HG03280 (cell line): Measurements from ENCODE around the gene ULK2.
A peak's percentile ranks its signal among the peaks of the same experiment; 100 is the strongest.
"Not testable (repeated sequence)": the region's sequence is repeated elsewhere in the genome, so short reads cannot be mapped to it uniquely, and the experiment has no call there.

Source experiments
- ATAC-seq: cut with Tn5 transposase; IDR thresholded peaks from one replicate; pipeline ENCODE4 v1.9.1; 2021; ENCODE audit warnings: mild to moderate bottlenecking, moderate library complexity; ENCODE audit not compliant: unreplicated experiment

ULK2 gene

DNA sequence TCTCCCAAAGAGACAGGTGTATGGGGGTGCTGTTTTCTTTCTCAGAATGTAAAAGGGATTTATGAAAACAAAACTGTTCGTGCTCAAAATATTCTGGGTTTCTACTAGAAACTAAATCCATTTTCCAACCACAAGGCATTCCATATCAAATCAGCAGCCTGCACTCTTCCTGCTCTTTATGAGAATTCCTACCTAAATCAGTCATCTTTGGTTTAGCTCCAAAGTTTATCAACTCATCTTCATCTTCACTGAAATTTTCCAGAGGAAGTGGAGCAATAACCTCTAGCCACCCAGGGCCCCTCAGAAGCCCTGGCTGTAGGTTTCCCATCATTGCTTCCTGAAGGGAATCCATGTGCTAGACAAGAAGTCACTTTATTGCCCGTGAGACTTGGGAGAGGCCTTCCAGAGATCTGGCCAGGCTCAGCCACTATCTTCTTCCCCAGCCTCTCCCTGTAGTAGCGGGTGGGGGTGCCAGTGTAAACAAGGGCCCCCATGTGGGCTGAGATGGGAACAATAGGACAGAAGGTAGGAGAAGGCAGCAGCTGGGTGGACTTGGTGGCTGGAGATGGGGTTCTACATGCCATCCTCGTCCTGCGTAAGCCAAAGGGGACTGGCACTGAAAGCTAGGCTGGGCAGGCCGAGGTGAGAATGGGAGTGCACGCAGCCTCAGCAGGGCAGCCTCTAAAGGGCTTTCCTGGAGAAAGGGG, 97.6 kb downstream of the ULK2 start:
- no peak for ATAC-seq

DNA sequence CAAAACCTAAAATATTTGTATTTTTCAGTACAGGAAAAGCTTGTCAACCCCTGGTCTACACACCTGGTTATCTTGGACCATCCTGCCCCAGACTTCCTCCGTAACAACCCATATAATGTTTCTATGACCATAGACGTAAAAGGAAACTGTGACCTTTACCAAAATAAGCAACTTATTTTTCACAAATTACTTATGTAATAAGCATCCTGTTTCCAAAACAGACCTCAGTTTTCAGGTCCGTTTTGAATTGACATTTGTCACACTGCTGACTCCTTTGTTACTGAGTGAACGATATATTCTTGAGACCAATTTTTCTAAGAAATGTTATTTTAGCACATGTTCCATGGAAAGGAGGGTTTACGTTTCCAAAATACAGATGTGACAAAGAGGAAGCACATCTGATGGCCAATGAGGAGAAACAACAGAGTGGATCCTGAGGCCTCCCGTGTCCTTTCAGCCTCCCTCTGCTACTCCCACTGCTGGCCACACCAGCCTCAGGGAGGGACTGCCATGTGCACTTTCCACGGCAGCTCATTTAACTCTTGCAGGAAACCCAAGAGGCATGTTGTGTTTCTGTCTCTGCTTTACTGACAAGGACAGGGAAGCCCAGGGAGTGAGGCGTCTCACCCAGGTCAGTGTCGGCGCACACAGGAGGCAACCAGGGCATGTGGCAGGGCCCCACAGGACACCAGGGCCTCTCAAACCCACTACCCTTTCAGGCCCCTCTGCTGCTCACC, 99.5 kb downstream of the ULK2 start:
- ATAC-seq = no peak

DNA sequence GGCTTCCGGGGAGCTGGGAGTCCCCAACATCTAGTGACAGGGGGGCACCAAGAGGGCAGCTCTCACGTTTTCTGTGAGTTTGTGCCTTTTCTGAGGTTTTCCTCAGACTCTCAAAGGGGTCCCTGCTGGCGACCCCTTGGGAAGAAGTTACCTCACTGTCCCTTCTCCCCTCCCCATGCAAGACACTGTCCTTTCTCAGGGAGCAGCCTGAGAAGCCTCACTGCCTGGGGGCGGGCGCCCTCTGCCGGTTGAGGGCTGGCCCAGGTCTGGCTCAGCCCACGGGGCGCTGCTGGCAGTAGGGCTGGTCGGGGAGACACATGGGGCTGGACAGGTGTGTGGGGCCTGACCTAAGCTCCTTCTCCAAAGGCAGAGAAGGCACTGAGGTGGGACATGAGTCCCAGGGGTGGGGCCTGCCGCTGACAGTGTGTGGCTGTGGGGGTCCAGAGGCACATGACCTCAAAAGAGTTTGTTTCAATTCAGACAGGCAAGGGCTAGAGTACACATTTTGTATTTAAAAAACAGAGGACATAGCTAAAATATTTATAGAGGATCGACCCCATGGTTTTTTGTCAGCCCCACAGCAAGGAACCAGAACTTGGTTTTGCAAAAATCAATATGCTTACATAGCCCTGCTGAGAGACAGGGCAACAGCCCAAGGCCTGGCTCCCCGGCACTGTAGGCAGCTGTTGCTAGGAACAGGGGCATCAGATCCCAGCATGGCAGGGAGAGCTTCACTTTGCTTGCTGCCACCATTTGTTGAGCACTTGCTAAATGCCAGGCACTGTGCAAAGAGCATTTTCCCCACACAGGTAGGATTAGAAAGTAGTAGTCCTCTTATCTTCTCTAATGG, 101.1 kb downstream of the ULK2 start:
- ATAC-seq = peak; percentile 69

DNA sequence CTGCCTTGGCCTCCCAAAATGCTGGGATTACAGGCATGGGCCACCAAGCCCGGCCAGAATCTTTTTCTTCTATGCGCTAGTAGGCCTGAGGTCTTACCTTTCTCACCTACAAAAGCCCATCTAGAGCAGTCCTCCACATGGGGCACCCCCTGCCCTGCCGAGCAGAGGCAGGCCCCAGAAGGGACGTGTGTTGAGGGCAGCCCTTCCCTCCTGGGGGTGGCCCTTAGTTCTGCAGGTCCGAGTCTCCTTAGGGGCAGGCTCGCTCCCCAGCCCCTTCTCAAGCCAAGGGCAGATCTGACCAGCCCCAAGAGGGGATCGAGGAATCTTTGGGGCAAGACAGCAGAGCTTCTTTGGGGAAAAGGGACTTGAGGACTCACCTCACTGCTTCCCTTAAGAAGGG, 101.7 kb downstream of the ULK2 start:
- no peak for ATAC-seq

DNA sequence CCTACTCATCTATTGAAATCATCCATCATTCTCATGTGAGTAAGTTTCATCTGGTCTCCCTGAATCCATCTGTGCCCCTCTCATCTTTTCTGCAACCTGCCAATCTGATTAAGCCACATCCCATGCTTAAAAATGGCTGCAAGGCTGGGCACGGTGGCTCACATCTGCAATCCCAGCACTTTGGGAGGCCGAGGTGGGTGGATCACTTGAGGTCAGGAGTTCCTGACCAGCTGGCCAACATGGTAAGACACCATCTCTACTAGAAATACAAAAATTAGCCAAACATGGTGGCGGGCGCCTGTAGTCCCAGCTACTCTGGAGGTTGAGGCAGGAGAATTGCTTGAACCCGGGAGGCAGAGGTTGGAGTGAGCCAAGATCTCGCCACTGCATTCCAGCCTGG, 103.7 kb downstream of the ULK2 start:
- ATAC-seq = not testable (repeated sequence)

DNA sequence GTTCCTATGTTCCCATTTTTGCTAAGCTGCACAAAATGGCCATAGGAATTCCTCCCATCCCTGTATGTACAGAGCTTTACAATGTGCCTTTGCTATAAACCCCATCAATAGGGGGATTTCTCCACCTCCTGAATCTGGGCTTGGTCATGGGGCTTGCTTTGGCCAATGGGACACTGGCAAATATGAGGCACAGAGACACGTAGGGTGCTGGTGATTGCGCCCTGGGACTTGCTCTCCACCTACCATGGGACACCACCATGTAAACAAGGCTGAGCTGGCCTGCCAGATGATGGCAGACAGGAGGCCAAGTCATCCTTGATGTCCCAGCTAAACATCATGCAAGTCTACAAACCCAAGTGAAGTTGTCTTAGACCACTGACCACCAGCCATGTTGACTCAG, 104.3 kb downstream of the ULK2 start:
- ATAC-seq = no peak

DNA sequence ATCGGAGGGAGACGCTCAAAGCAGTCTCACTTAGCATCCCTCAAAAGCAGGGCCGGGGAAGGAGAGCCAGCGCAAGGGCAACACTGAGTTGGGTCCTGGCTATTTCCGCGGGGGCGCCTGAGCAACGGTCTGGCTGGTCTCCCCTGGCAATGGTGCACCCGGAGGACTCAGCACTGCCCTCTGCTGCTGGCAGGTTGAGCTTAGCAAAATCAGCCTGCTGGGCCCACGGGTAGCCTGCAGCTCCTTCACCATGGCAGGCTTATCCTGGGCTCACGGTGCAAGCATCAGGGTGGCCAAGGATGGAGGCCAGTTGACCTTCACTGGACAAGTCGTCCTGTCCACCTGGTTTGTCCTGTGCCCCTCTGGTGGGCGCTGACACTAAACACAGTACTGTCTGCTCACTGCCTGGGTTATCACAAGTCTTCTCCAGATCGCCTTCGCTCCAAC, 105.2 kb downstream of the ULK2 start:
- no peak for ATAC-seq

DNA sequence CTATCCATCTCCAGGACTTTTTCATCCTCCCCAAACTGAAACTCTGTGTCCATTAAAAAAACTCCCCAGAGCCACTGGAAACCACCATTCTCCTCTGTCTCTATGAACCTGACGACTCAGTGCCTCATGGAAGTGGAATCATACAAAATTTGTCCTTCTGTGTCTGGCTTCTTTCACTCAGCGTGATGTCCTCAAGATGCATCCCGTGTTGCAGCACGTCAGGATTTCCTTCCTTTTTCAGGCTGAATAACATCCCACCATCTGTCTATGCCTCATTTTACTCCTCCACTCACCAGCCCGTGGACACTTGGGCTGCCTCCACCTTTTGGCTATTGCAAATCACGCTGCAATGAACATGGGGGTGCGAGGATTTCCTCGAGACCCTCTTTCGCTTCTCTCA, 107.0 kb downstream of the ULK2 start:
- no peak for ATAC-seq

DNA sequence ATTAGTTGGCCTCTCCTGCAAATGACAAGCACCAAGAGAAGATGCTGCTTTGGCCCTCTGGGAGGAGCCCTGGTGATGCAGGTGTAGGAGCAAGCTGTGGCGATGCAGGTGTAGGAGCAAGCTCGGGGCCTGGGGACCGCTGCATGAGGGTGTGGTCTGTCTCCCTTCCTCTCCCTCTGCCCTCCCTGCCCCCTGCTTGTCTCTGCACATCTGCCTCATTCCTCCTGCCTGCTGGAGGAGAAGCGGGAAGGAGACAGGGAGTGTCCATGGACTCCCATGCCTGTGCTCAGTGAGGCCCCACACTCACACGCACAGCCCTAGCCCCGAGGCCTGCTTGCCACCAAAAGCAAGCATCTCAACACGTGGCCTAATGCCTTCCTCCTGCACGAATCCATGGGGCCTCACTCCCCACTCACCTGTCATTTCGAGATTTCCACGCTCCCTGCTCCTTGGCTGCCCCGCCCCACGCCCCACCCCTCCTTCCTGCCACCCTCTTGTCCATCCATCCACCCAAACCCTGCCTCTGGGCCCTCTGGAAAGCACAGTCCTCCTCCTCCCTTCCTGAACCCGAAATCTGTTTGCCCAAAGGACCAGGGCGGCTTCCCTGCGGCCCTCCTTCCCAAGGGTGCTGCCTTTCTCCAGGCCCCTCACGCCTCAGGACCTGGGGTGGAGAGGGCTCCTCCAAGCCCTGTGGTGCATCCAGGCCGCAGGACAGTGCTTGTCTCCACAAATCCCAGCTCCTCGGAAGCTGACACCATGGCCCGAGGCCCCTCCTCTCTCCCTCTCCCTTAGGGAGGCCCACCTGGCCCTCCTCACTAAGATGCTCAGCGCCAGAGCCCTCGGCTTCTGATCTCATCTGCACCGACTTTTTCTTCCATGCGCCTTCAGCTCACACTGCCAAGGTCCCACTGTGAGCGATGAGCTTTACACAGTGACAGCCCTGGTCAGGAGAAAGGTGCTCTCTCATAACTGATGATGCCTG, 107.9 kb downstream of the ULK2 start:
- ATAC-seq = no peak

DNA sequence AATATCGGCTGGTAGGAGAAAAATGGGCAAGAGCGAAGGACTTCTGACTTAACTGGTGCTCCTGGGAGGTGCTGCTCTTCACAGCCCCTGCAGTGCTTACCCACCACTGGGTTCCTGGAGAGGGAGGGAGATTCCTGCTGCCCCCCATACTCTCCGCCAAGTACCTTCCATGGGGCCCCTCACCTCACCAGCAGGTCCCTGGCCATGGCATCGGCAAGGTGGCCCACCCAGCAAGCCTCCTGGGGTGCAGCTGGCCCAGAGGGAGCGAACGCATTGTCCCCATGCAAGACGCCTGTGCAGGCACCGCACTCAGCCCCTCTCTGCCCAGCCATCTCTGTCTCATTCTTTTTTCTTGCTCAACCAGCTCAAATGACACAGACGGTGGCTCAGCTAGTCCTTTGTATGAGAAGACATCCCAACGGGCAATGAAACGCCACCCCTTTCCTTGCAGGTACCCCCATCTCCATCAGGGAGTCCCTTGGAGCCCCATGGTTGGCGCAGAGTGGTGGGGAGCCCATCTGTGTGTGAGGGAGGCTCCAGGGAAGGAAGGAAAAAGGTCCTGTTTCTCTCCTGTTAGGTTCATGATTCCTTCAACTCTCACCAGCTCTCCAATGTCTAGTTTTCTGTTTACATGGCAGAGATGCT, 110.1 kb downstream of the ULK2 start:
- ATAC-seq = no peak

DNA sequence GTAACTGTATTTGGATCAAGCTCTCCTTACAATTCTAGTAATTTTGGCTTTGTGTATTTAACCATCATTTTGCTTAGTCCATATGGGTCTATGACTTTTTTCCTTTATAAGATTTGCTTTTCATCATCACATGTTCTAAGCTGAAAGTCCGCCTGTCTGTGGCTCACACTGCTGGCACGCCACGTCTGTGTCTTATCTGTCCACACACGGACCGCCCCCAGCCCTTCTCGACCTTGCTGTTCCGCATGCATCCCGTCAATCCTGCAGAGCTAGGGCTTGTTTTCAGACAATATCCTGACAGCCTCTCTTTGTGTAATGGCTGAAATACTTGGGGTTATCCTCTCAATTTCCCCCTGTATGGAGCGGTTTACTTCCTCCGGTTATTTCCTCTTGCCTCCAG, 111.2 kb downstream of the ULK2 start:
- ATAC-seq = no peak

DNA sequence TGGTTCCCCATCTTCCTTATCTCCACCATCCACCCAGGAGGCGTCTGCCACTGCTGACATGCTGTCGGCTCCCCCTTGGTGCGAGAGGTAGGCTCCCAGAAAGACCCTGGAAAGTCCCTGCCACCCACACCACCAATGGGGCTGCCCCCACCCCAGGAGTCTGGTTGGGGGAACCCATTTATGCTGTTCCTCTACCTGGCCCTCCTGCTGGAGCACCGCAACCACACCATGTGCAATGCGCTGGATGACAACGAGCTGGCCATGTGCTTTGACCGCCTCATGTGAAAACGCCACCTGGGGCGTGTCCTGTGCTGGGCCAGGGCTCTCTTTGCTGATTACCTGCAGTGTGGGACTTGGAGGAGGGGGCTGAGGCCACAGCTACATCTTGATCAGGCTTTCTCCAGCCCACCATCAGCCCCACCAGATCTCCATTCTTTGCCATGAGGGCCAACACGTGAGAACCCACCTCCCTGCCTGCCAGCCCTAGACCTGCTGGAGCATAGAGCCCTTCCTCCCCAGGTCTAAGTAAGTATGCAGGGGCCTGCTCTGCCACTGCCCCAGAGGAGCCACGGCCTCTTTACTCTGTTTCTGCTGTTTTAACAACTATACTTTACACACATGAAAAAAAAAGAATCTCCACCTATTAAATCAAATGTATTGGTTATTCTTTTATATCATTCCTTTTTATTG, 111.8 kb downstream of the ULK2 start:
- peak; percentile 39 for ATAC-seq

DNA sequence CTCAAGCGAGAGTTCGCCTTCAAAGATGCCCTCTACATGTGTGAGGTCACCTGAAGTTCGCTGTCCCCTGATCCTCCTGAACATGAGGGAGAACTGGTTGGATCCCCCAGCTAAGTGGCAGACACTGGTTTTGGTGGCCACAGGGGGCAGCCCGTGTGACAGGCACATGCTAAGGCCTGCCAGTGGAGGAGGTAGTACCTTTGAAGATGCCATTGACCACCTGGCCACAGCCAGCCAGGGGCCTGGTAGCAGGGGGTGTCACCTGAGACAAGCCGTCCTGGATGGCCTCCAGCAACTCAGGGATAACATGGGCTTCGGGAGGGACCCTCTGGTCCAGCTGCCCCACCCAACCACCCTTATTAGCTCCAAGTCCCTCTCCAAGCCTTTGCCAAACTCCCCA, 112.3 kb downstream of the ULK2 start:
- ATAC-seq = no peak

DNA sequence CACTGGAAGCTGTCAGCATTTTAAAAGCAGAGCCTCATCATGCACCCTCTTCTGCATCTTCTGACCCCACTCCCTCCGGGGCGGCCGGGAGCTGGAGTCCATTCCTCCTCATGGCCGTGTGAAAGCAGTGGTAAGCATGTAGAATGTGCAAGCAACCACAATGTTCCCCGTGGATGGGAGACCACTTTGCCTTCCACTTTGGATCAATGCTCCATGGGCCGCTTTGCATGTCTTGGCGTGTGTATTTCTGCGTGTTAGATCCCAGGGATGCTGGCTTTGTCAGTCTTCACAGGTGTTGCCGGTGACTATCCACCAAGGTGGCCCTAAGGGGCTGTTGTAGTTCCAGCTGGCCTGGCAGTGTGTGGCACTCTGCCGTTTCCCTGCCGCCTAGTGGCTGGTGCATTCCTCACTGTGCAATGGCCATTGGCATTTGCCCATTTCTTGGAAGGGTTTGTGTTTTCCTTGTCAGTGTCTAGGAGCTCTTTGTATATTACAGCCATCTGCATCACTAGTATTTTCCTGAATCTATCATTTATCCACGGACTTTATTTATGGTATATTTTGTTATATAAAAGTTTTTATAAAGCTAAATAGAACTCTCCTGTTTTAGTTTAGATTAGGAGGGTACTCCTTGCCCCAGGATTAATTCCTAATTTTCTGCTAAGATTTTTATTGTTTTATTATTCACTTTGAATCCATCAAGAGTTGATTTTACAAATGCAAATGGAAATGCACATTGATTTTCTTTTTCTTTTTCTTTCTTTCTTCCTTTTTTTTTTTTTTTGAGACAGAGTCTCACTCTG, 113.9 kb downstream of the ULK2 start:
- ATAC-seq = no peak

DNA sequence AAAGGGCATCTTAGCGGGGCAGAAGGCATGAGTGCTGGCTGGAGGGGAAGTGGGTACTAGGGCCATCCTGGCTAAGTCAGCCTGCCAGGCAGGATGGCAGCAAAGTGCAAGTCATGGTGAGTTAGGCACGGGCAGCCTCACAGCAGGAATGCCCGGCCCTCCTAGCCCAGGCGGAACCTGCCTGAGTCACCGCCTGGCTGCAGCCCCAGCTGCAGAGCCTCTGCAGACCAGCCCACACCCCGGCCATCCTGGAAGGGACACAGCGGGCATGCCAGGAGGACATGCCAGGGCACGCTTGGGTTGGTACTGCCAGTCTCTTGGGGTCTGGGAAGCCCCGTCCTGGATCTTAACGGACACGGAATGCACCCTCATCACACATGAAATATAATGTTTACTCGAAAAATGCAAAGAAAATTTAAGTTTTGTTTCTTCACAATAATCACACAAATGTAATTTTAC, 114.7 kb downstream of the ULK2 start:
- no peak for ATAC-seq

DNA sequence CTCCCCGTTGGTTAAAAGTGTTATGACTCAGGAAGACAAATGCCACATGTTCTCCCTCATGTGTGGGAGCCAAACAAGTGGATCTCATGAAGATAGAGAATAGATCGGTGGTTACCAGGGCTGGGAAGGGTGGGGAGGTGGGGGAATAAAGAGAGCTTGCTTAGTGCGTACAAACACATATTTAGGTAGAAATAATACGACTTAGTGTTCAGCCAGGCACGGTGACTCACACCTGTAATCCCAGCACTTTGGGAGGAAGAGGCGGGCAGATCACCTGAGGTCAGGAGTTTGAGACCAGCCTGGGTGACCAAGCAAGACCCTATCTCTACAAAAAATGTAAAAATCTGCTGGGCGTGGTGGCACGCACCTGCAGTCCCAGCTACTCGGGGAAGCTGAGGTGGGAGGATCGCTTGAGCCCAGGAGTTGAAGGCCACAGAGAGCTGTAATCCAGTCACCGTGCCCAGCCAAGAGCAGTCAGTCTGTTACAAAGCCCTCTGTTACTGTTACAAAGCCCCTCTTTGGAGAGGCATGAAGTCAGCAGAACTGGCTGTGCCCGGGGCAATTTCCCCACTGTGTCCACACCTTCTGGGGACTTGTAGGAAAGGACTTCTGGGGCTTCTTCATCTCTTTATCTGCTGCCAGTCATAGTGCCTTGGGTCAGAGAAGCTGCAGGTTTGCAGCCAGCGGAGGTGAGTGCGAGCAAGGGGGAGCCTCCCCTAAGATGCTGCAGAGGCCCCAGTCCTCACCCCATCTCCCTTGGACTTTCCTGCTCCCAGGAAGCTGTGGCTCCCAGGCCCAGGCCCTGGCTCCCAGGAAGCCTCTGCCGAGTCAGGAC, 115.3 kb downstream of the ULK2 start:
- no peak for ATAC-seq

DNA sequence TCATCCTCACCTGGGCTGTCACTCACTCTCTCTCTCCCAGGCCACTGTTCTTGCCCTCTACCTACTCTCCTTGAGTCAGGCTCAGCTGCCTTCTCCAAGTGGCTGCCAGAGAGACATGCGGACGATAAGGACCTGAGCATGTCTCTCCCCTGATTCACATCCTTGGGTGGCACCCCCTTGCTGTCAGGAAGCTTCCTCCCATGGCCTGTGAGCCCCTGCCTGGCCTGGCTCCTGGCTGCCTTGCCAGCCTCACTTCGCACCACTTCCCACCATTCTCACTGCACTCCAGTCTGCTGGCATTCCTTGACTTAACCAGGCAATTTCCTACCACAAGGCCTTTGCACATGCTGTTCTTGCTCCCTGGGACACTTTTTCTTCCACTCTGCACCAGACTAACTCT, 116.9 kb downstream of the ULK2 start:
- no peak for ATAC-seq
